Panc1 (cell line): ENCODE results near the gene BANF2. TPM values are rescaled to one million over a fixed set of nuclear protein-coding genes. Genes with fewer than 3 reads are reported as not detected.

Experiments
- ATAC-seq: fragments of 200-7000 bp; cut with Tn5 transposase; 2 replicates; pipeline ENCODE4 v1.9.1; 2020; ENCODE audit warnings: mild to moderate bottlenecking, moderate library complexity
- BruUV-seq: library from RNA; stranded (reverse); fragments of 400-500 nt; replicated peaks from 2 replicates; lab custom pipeline; 2021; lab: Mats Ljungman, UMichigan
- CTCF ChIA-PET: fragments of 300-600 bp; sonication (Branson Sonifier 250); formaldehyde crosslinking; loops from one replicate; lab custom pipeline; 2022; ENCODE audit warnings: antibody characterized with exemption; lab: Charles Lee
- POLR2A ChIA-PET: fragments of 300-600 bp; sonication (Branson Sonifier 250); formaldehyde crosslinking; loops from one replicate; lab custom pipeline; 2022; ENCODE audit warnings: antibody characterized with exemption; lab: Charles Lee
- DNase-seq: peaks from one replicate; pipeline ENCODE4 v3.0.0-alpha.2; 2010; ENCODE audit warnings: low read depth, low spot score
- H3K27ac ChIP-seq: 2 replicates; pipeline ENCODE4 v1.5.1; 2011; ENCODE audit warnings: mild to moderate bottlenecking, low read length, inconsistent platforms
- H3K27me3 ChIP-seq: fragments of 200-500 bp; sonication (Bioruptor generic); 2 replicates; pipeline ENCODE4 v1.6.0; 2014; ENCODE audit warnings: low read length, inconsistent platforms; ENCODE audit not compliant: control insufficient read depth, insufficient read depth
- H3K36me3 ChIP-seq: fragments of 200-500 bp; sonication (Bioruptor generic); 2 replicates; pipeline ENCODE4 v1.5.1; 2014; ENCODE audit warnings: inconsistent platforms, mild to moderate bottlenecking, low read length, moderate library complexity; ENCODE audit not compliant: control insufficient read depth, insufficient read depth
- H3K4me1 ChIP-seq: 2 replicates; pipeline ENCODE4 v1.5.1; 2011; ENCODE audit warnings: inconsistent platforms, mild to moderate bottlenecking, low read length, moderate library complexity; ENCODE audit not compliant: control insufficient read depth, insufficient read depth
- H3K4me3 ChIP-seq, 2 experiments: 2 replicates each; pipeline ENCODE4 v1.5.1; 2011 to 2012; ENCODE audit warnings: low read depth in 2 of 2, low read length in 2 of 2, mild to moderate bottlenecking in 2 of 2, inconsistent platforms in 1 of 2, moderate library complexity in 1 of 2
- H3K9me3 ChIP-seq: fragments of 200-500 bp; sonication (Bioruptor generic); 2 replicates; pipeline ENCODE4 v1.5.1; 2014; ENCODE audit warnings: low read depth, mild to moderate bottlenecking, inconsistent platforms, low read length, moderate library complexity; ENCODE audit not compliant: control insufficient read depth, insufficient read depth
- CTCF ChIP-seq: fragments of 450-650 bp; IDR thresholded peaks from 2 replicates; pipeline ENCODE4 v1.5.1; 2017; ENCODE audit warnings: mild to moderate bottlenecking
- POLR2AphosphoS5 ChIP-seq: IDR thresholded peaks from 2 replicates; pipeline ENCODE4 v1.6.1; 2012; ENCODE audit warnings: mild to moderate bottlenecking, low read depth, low read length, moderate library complexity
- REST ChIP-seq, 2 experiments: IDR thresholded peaks; 2 replicates each; pipeline ENCODE4 v1.6.1; 2011 to 2012; ENCODE audit warnings: low read depth in 2 of 2, control low read depth in 1 of 2, low read length in 1 of 2, mild to moderate bottlenecking in 1 of 2, moderate library complexity in 1 of 2; ENCODE audit not compliant: insufficient read depth in 1 of 2
- SIN3A ChIP-seq: IDR thresholded peaks from 2 replicates; pipeline ENCODE4 v1.6.1; 2012; ENCODE audit warnings: low read depth, mild to moderate bottlenecking, low read length, moderate library complexity, borderline replicate concordance; ENCODE audit not compliant: insufficient read depth
- TCF7L2 ChIP-seq: IDR thresholded peaks from 2 replicates; pipeline ENCODE4 v1.6.1; 2011; ENCODE audit warnings: mild to moderate bottlenecking, low read depth, low read length, inconsistent platforms
- in situ Hi-C: cut with HindIII; loops from 2 replicates; pipeline ENCODE4 v1.10.0; 2016; ENCODE audit warnings: low sequenced_read_pairs, low pct_unique_long_range_greater_than_20kb
- intact Hi-C: fragments of 100-400 bp; cut with micrococcal nuclease; formaldehyde crosslinking; loops from one replicate; pipeline ENCODE4 v1.10.0; 2022; ENCODE audit not compliant: unreplicated experiment
- total RNA-seq: library from RNA; stranded (reverse); gene quantifications from one replicate; pipeline ENCODE4 v1.2.1, GENCODE V29; 2021; ENCODE audit not compliant: unreplicated experiment

The BANF2 gene
- total RNA-seq, 1 experiment from 2014 or later = not detected

GRCh38 chr20:17731233-17731632 is 31.5 kb downstream of the BANF2 start:
- no TSS peak for BruUV-seq
- in situ Hi-C loops (no loop called here), intact Hi-C loops (no loop called here)
- Histone ChIP-seq H3K4me3 (no peak overlapping the region), H3K4me1 (no peaks in the 10 kb centered on the region), H3K36me3 (no peaks in the 10 kb centered on the region), H3K27me3 (0 out of 2 replicates have a peak, but pooled peaks cover 2% of the 10 kb centered on the region), H3K9me3 (no peaks in the 10 kb centered on the region), H3K27ac (no peak overlapping the region)
- CTCF ChIA-PET = no interaction called here
- ATAC-seq = no peak
- no peak for DNase-seq
- no peak for TF ChIP-seq TCF7L2
- TF ChIP-seq SIN3A = no peak
- no peak for TF ChIP-seq CTCF
- TF ChIP-seq POLR2AphosphoS5 = no peak
- no peak for TF ChIP-seq REST (IDR thresholded peaks at IDR 0.05; ENCODE audit: insufficient read depth in 1 of 2, low read depth in 2 of 2, low read length in 1 of 2)
- POLR2A ChIA-PET = no interaction called here

- in situ Hi-C loops (no loop called here), intact Hi-C loops (no loop called here)
- no peaks in the 10 kb centered on the region for H3K36me3 ChIP-seq
- DNase-seq = no peak
- CTCF ChIA-PET = no interaction called here
- no TSS peak for BruUV-seq
- ATAC-seq = no peak
- no peaks in the 10 kb centered on the region for H3K27me3 ChIP-seq
- no peak overlapping the region for H3K4me3 ChIP-seq
- H3K27ac ChIP-seq = no peak overlapping the region
- no peaks in the 10 kb centered on the region for H3K4me1 ChIP-seq
- TF ChIP-seq POLR2AphosphoS5 = no peak
- no peak for TF ChIP-seq TCF7L2
- no peak for TF ChIP-seq REST (IDR thresholded peaks at IDR 0.05; ENCODE audit: insufficient read depth in 1 of 2, low read depth in 2 of 2, low read length in 1 of 2)
- TF ChIP-seq CTCF = no peak
- TF ChIP-seq SIN3A = no peak
- POLR2A ChIA-PET = no interaction called here
- peaks cover under 1% of the 10 kb centered on the region; the same call in 1 of the 2 replicates for H3K9me3 ChIP-seq
These were observed 33.2 kb downstream of the BANF2 start for GRCh38 chr20:17732907-17733521.
